Measurements from ENCODE around the gene RER1.

The RER1 gene

GRCh38 chr1:2399890-2400575 lies 8.4 kb downstream of the RER1 start:
- DNase-seq (ENCODE audit: low read depth), result no peak
- H3K4me3 ChIP-seq (ENCODE audit: low read depth, low read length), result no peak overlapping the region
- no peak for TF ChIP-seq CTCF (conservative IDR thresholded peaks at IDR 0.05; ENCODE audit: low read depth, low read length)

- H3K4me3 ChIP-seq (ENCODE audit: low read depth, low read length), result no peak overlapping the region
- no peak for TF ChIP-seq CTCF (conservative IDR thresholded peaks at IDR 0.05; ENCODE audit: low read depth, low read length)
- DNase-seq (ENCODE audit: low read depth), result no peak
These were observed 8.9 kb downstream of the RER1 start for GRCh38 chr1:2400576-2400909.

- DNase-seq (ENCODE audit: low read depth), result no peak
- no peak for TF ChIP-seq CTCF (conservative IDR thresholded peaks at IDR 0.05; ENCODE audit: low read depth, low read length)
- no peak overlapping the region for H3K4me3 ChIP-seq (ENCODE audit: low read depth, low read length)
These were observed 9.5 kb downstream of the RER1 start for GRCh38 chr1:2400950-2401649.

GRCh38 chr1:2402420-2402819 lies 10.8 kb downstream of the RER1 start:
- no peak for DNase-seq (ENCODE audit: low read depth)
- TF ChIP-seq CTCF (conservative IDR thresholded peaks at IDR 0.05; ENCODE audit: low read depth, low read length), result no peak
- no peak overlapping the region for H3K4me3 ChIP-seq (ENCODE audit: low read depth, low read length)

- TF ChIP-seq CTCF (conservative IDR thresholded peaks at IDR 0.05; ENCODE audit: low read depth, low read length), result no peak
- no peak overlapping the region for H3K4me3 ChIP-seq (ENCODE audit: low read depth, low read length)
- no peak for DNase-seq (ENCODE audit: low read depth)
These were observed 11.6 kb downstream of the RER1 start for GRCh38 chr1:2403273-2403672.

- no peak for DNase-seq (ENCODE audit: low read depth)
- no peak for TF ChIP-seq CTCF (conservative IDR thresholded peaks at IDR 0.05; ENCODE audit: low read depth, low read length)
These were observed 12.7 kb downstream of the RER1 start for GRCh38 chr1:2404142-2404889.

More at GRCh38 chr1:2404142-2404889, 12.7 kb downstream of the RER1 start:
- no peak overlapping the region for H3K4me3 ChIP-seq (ENCODE audit: low read depth, low read length)
